BJ (cell line): ENCODE data around the gene BNIP3. TPM values are rescaled to one million over a fixed set of nuclear protein-coding genes. Genes with fewer than 3 reads are reported as not detected.
A peak's percentile ranks its signal among the peaks of the same experiment; 100 is the strongest.

Source experiments
- CTCF ChIA-PET: fragments of 350-600 bp; formaldehyde crosslinking; extraction: SDS; loops from one replicate; lab custom pipeline; 2021; ENCODE audit warnings: antibody characterized with exemption, inconsistent platforms; lab: Yijun Ruan, JAX
- POLR2A ChIA-PET: fragments of 300-600 bp; sonication (Branson Sonifier 250); formaldehyde crosslinking; extraction: SDS; loops from one replicate; lab custom pipeline; 2021; ENCODE audit warnings: antibody characterized with exemption; lab: Charles Lee
- DNase-seq: peaks from one replicate; pipeline ENCODE4 v3.0.0-alpha.2; 2011; ENCODE audit warnings: low read depth
- H3K27me3 ChIP-seq: 2 replicates; pipeline ENCODE4 v1.6.0; 2011; ENCODE audit warnings: low read length; ENCODE audit not compliant: control insufficient read depth, insufficient read depth
- H3K36me3 ChIP-seq: 2 replicates; pipeline ENCODE4 v1.5.1; 2011; ENCODE audit warnings: low read length; ENCODE audit not compliant: control insufficient read depth, insufficient read depth
- H3K4me3 ChIP-seq: 2 replicates; pipeline ENCODE4 v1.5.1; 2011; ENCODE audit warnings: low read depth, mild to moderate bottlenecking, control low read depth, low read length
- CTCF ChIP-seq: IDR thresholded peaks from 2 replicates; pipeline ENCODE4 v1.5.1; 2011; ENCODE audit warnings: low read depth, mild to moderate bottlenecking, control low read depth, inconsistent platforms, low read length, moderate library complexity; ENCODE audit not compliant: insufficient read depth
- polyA plus RNA-seq: library from polyadenylated mRNA; depleted of rRNA; stranded (reverse); fragments of >200 nt; gene quantifications from 2 replicates; pipeline ENCODE4 v1.2.3, GENCODE V29; 2011

BNIP3 gene
- polyA plus RNA-seq, 1 experiment, result 89.1 TPM

DNA sequence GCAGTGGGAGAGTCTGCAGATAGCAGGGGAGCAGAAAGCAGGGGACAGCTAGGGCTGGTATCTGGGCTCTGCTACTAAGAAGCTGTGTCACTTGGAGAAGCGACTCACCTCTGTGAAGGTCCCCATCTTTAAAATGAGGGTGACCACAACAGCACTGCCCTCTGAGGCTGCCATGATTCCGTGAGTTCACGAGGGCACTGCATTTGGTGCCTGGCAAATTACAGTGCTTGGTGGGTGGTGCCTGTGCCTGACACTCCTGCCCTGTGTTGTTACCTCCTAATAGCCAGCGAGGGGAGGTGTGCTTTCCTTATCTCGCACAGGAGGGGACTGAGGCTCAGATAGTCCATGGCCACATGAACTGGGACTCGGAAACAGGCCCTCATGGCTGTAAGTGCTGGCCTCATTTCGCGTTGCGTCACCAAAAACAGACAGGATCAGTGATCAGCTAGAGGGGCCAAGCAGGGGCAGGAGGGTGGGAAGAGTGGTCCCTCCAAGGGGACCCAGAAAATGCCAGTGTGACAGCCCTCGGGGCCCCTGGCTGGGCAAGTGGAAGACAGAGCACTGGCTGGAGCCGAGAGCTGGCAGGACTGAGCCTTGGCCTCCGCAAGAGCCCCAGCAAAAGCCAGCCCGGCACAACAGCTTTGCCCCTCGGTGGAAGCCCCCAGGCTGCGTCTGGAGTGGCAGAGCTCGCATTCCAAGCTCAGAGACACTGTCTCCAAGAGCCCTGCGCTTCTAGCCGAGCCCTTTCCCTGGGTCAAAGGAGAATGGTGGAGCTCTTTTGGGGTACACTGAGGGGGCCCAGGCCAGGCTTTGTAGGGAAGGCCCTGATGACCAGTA is 17.3 kb upstream of the BNIP3 start:
- ChIA-PET POLR2A (no interaction called here), CTCF (interaction anchor here (0.7 to 1.2 kb wide), 3 partner anchors 112 to 1810 kb away, joined by 3 to 4 read pairs (median 3); no protein-coding TSS in a partner anchor)
- Histone ChIP-seq H3K36me3 (no peaks in the 10 kb centered on the region), H3K4me3 (no peak overlapping the region), H3K27me3 (peaks cover 6% of the 10 kb centered on the region)
- DNase-seq, result no peak
- TF ChIP-seq CTCF, result no peak

DNA sequence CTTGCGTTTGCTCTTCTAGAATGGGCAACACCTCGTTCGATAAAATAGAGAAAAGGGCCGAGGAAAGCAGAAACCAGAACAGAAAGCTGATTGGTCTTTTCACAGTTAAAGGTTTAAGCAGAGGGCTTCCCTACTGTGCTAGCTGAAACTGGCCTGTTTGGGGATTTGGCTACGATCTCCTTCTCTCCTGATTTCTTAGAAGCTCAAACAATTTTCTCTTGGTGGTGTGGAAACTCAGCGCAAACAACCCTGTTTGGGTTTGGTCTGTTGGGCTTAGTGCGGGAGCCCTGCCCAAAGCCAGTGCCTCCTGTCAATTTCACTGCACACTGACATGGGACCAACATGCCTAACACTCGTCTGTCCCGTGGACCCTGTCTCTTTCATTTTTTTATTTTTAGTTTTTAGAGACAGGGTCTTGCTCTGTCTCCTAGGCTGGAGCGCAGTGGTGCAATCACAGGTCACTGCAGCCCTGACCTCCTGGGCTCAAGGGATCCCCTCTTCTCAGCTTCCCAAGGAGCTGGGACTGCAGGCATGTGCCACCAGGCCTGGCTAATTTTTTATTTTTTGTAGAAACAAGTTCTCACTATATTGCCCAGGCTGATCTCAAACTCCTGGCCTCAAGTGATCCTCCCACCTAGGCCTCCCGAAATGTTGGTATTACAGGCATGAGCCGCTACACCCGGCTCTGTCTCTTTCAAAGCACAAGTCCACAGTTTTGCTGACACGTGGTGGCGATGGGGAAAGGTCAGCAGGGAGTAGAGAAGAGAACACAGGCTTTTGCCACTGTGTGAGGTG is 16.5 kb upstream of the BNIP3 start:
- CTCF ChIA-PET, result interaction anchor here (0.7 to 1.4 kb wide), 3 partner anchors 11 to 112 kb away, joined by 3 to 4 read pairs (median 3); no protein-coding TSS in a partner anchor

GRCh38 chr10:131997366-131998049 is 15.8 kb upstream of the BNIP3 start:
- Histone ChIP-seq H3K4me3 (no peak overlapping the region), H3K36me3 (no peaks in the 10 kb centered on the region), H3K27me3 (no peaks in the 10 kb centered on the region; the same call in none of the 2 replicates)
- TF ChIP-seq CTCF, result no peak
- peak; percentile 71 for DNase-seq
- CTCF ChIA-PET, result interaction anchor here (1.2 to 1.7 kb wide), 3 partner anchors 11 to 25 kb away, joined by 3 to 6 read pairs (median 3); no protein-coding TSS in a partner anchor
- POLR2A ChIA-PET, result no interaction called here

More for the DNA sequence above, 16.5 kb upstream of the BNIP3 start:
- TF ChIP-seq CTCF, result no peak
- Histone ChIP-seq H3K27me3 (peaks cover 2% of the 10 kb centered on the region), H3K36me3 (no peaks in the 10 kb centered on the region), H3K4me3 (no peak overlapping the region)
- POLR2A ChIA-PET, result no interaction called here
- no peak for DNase-seq

GRCh38 chr10:131996466-131997365 is 15.0 kb upstream of the BNIP3 start:
- Histone ChIP-seq H3K4me3 (no peak overlapping the region), H3K27me3 (no peaks in the 10 kb centered on the region; the same call in 1 of the 2 replicates), H3K36me3 (no peaks in the 10 kb centered on the region)
- DNase-seq, result no peak
- POLR2A ChIA-PET, result no interaction called here
- no peak for TF ChIP-seq CTCF
- CTCF ChIA-PET, result interaction anchor here (0.5 to 1.7 kb wide), 3 partner anchors 12 to 26 kb away, joined by 3 to 6 read pairs (median 3); no protein-coding TSS in a partner anchor
